Activated CD8-positive, alpha-beta memory T cell treated with anti-CD3 and anti-CD28 coated beads for 4 hours (primary cell): ENCODE results near the gene CRADD.
"Not testable (repeated sequence)": the region's sequence is repeated elsewhere in the genome, so short reads cannot be mapped to it uniquely, and the experiment has no call there.

Source experiments
- DNase-seq, 2 donors: peaks; one replicate each; pipeline ENCODE4 v3.0.0-alpha.2; 2020; ENCODE audit warnings: low read depth in 2 of 2

CRADD gene

GRCh38 chr12:93757792-93758694 is 80.9 kb downstream of the CRADD start:
- DNase-seq, result no peak

- no peak for DNase-seq
Observed at GRCh38 chr12:93758801-93759373, 81.7 kb downstream of the CRADD start.

- no peak for DNase-seq
Observed at GRCh38 chr12:93759512-93760081, 82.4 kb downstream of the CRADD start.

- no peak for DNase-seq
Observed at GRCh38 chr12:93760275-93760875, 83.2 kb downstream of the CRADD start.

- DNase-seq, result no peak
Observed at GRCh38 chr12:93762059-93762719, 85.0 kb downstream of the CRADD start.

GRCh38 chr12:93762912-93763553 is 85.9 kb downstream of the CRADD start:
- no peak for DNase-seq

GRCh38 chr12:93763746-93764147 is 86.6 kb downstream of the CRADD start:
- no peak for DNase-seq

- DNase-seq, result no peak
Observed at GRCh38 chr12:93766371-93766770, 89.2 kb downstream of the CRADD start.

- peak in 1 of 2 donors; percentile 9 for DNase-seq
Observed at GRCh38 chr12:93766796-93767523, 89.8 kb downstream of the CRADD start.

GRCh38 chr12:93767524-93767863 is 90.3 kb downstream of the CRADD start:
- no peak for DNase-seq

- no peak for DNase-seq
Observed at GRCh38 chr12:93772003-93772700, 95.0 kb downstream of the CRADD start.

GRCh38 chr12:93773122-93773871 is 96.1 kb downstream of the CRADD start:
- peak in 1 of 2 donors; percentile 53 for DNase-seq

GRCh38 chr12:93776581-93777018 is 99.4 kb downstream of the CRADD start:
- no peak for DNase-seq

- no peak for DNase-seq
Observed at GRCh38 chr12:93777254-93777653, 100.1 kb downstream of the CRADD start.

GRCh38 chr12:93778306-93778705 is 101.1 kb downstream of the CRADD start:
- DNase-seq, result no peak

- DNase-seq, result no peak
Observed at GRCh38 chr12:93778766-93779165, 101.6 kb downstream of the CRADD start.

- DNase-seq, result no peak
Observed at GRCh38 chr12:93780101-93780641, 103.0 kb downstream of the CRADD start.

- peak in 1 of 2 donors; percentile 29 for DNase-seq
Observed at GRCh38 chr12:93780886-93781285, 103.7 kb downstream of the CRADD start.

- not testable (repeated sequence) for DNase-seq
Observed at GRCh38 chr12:93781961-93782360, 104.8 kb downstream of the CRADD start.
